ENCODE data around the gene KRT84.

GRCh38 chr12:52342781-52343490, 42.5 kb downstream of the KRT84 start:
- TF ChIP-seq POLR2A (IDR thresholded peaks at IDR 0.05; ENCODE audit: low read length), result no peak
- TF ChIP-seq GATA1 (IDR thresholded peaks at IDR 0.05; ENCODE audit: low read depth, low read length), result no peak
